ENCODE data around the gene MRPS22. TPM values are rescaled to one million over a fixed set of nuclear protein-coding genes. Genes with fewer than 3 reads are reported as not detected.

MRPS22 gene
- total RNA-seq, 1 donor from 2014 or later: 87.1 TPM

DNA sequence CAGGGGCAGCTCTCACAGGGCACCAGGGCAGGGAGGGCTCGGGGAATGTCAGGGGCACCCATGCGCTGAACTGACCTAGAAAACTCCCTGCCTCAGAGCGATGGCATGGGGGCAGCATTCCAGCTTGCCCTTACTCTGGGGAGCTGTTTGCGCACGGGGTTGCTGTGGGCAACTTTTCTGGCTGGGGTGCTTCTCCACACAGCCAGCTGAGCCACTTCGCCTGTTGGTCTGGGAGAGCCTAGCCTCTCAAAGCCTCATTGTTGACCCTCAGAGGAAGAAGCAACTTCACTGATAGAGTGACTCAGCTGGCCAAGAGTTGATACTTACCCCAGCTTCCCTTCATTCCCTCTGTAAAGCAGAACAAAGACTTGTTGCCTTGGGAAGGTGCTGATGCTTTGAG is 42.6 kb upstream of the MRPS22 start:
- no peak overlapping the region for H3K4me3 ChIP-seq (ENCODE audit: low read depth, low read length)
- DNase-seq (ENCODE audit: low read depth): no peak
- TF ChIP-seq, protein P1, sequence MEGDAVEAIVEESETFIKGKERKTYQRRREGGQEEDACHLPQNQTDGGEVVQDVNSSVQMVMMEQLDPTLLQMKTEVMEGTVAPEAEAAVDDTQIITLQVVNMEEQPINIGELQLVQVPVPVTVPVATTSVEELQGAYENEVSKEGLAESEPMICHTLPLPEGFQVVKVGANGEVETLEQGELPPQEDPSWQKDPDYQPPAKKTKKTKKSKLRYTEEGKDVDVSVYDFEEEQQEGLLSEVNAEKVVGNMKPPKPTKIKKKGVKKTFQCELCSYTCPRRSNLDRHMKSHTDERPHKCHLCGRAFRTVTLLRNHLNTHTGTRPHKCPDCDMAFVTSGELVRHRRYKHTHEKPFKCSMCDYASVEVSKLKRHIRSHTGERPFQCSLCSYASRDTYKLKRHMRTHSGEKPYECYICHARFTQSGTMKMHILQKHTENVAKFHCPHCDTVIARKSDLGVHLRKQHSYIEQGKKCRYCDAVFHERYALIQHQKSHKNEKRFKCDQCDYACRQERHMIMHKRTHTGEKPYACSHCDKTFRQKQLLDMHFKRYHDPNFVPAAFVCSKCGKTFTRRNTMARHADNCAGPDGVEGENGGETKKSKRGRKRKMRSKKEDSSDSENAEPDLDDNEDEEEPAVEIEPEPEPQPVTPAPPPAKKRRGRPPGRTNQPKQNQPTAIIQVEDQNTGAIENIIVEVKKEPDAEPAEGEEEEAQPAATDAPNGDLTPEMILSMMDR (conservative IDR thresholded peaks at IDR 0.05; ENCODE audit: low read depth, low read length): no peak

DNA sequence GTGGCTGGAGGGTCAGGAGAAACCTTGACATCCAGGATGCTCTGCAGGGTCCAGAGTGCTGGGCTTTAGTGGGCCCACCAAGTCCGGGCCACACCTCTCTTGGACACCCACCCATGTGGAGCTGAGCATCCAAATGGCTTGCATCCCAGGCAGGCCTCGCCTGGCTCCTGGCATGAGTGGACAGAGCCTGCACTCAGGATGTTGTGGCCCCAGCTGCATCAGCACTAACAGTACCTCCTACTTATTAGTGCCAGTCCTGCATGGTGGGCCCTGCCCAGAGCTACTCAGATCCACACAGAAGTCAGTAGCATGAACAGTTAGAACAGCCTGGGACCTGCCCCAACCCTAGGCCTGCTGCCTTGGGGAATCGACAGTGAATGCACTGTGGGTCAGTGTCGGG is 42.2 kb upstream of the MRPS22 start:
- TF ChIP-seq, protein P1 (conservative IDR thresholded peaks at IDR 0.05; ENCODE audit: low read depth, low read length): no peak
- no peak for DNase-seq (ENCODE audit: low read depth)
- H3K4me3 ChIP-seq (ENCODE audit: low read depth, low read length): no peak overlapping the region

DNA sequence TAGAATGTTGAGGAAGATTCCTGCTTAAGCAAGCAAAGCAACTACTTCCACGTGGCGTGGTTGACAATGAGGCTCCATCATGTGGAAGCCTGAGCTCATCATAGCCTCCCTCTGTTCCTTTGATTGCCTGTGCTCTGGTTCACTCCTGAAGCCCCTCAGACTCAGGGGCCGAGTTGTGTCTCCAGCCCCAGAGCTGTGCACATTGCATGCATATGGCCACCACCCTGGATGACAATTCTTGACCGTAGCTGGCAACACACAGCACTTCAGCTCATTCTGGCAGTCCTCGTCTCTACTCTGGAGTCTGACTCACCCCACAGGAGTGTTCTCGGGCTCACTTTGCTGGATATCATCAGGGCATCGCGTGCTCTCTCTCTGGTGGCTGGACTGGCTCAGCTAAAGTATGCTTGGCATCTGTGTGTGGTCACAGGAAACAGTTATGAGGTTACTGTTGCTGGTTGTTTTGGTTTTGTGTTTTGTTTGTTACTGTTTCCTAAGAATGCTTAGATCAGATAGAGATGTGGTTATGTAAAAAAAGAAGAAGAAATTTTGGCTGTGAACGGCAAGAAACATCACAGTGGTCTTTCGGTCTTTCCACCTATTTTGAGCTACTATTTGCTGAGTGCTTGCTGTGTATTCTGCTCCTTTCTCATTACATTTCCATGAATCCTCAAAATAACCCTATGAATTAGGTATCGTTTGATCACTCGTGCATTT is 41.6 kb upstream of the MRPS22 start:
- TF ChIP-seq, protein P1 (conservative IDR thresholded peaks at IDR 0.05; ENCODE audit: low read depth, low read length): no peak
- H3K4me3 ChIP-seq (ENCODE audit: low read depth, low read length): no peak overlapping the region
- DNase-seq (ENCODE audit: low read depth): peak; percentile 98

DNA sequence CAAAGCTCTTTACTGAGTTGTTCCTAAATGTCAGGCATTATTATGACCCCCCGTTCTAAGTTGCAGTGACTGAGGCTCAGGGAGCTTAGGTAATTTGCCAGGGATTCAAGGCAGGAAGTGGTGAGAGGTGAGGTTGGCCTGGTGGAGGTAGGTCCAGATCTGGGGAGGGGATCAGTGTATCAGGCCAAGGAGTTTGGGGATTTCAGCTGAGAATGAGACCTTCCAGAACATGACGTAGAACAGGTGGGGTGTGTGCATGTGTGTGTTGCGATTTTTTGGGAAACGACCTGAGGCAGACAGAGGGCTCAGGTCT is 41.1 kb upstream of the MRPS22 start:
- TF ChIP-seq, protein P1 (conservative IDR thresholded peaks at IDR 0.05; ENCODE audit: low read depth, low read length): no peak
- DNase-seq (ENCODE audit: low read depth): no peak

DNA sequence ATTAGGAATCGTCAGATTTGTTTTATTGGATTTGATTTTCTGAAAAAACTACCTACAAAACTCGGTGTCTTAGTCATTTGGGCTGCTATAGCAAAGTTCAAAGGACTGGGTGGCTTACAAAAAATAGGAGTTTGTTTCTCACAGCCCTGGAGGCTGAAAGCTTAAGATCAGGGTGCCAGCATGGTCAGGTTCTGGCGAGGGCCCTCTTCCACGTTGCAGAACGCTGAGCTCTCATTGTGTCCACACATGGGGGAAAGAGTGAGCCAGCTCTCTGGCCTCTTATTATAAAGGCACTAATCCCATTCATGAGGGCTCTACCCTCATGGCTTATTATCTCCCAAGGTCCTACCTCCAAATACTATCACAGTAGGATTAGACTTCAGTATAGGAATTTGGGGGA is 40.6 kb upstream of the MRPS22 start:
- TF ChIP-seq, protein P1 (conservative IDR thresholded peaks at IDR 0.05; ENCODE audit: low read depth, low read length): no peak
- H3K4me3 ChIP-seq (ENCODE audit: low read depth, low read length): no peak overlapping the region

More for the DNA sequence above, 41.1 kb upstream of the MRPS22 start:
- H3K4me3 ChIP-seq (ENCODE audit: low read depth, low read length): no peak overlapping the region

DNA sequence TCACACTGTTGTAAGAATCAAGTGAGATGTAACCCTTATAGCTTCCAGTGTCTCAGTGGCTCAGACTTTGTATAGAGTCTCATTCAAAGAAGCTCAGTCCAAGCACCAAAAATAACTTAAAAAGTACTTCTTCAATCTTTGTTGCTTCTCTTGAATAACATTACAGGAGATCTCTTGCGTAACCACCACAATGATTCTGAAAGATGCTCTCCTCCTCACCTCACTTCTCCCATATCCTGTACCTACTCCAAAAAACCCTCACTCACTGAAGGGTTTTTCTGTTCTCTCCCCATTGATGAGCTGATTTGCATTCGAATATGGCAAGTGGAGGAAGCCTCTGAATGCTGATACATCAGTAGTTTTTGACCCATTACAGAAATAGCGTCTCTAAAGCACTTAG is 39.4 kb upstream of the MRPS22 start:
- DNase-seq (ENCODE audit: low read depth): no peak
- no peak overlapping the region for H3K4me3 ChIP-seq (ENCODE audit: low read depth, low read length)
- TF ChIP-seq, protein P1 (conservative IDR thresholded peaks at IDR 0.05; ENCODE audit: low read depth, low read length): no peak

More for the DNA sequence above, 40.6 kb upstream of the MRPS22 start:
- DNase-seq (ENCODE audit: low read depth): no peak

DNA sequence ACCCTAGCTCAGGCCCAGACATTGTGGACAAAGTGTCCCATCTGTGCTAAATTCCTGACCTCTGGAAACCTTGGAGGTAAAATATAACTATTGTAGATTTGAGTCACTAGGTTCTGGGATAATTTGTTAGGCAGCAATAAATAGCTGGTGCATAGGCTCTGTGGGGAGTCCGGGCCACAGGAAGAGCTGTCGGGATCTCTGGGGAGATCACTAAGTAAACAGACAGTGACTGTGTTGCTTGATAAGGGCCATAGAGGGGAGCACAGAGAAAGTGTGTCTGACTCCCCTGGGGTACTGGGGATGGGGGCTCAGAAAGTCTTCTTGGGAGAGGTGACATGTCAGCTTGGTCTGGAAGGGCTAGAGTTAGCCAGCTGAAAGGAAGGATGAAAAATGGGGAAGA is 37.7 kb upstream of the MRPS22 start:
- H3K4me3 ChIP-seq (ENCODE audit: low read depth, low read length): no peak overlapping the region
- TF ChIP-seq, protein P1 (conservative IDR thresholded peaks at IDR 0.05; ENCODE audit: low read depth, low read length): no peak
- no peak for DNase-seq (ENCODE audit: low read depth)
